Breast epithelium (tissue), 3 donors: Measurements from ENCODE around the gene PRAMEF25.
"Not testable (repeated sequence)": the region's sequence is repeated elsewhere in the genome, so short reads cannot be mapped to it uniquely, and the experiment has no call there.

Experiments used
- CTCF ChIP-seq, 3 donors: fragments of 450-650 bp; IDR thresholded peaks; one replicate each; pipeline ENCODE4 v1.5.1; 2016 to 2017; ENCODE audit warnings: antibody characterized with exemption in 3 of 3, mild to moderate bottlenecking in 3 of 3, moderate library complexity in 3 of 3
- POLR2A ChIP-seq: fragments of 450-650 bp; IDR thresholded peaks from one replicate; pipeline ENCODE4 v1.6.1; 2016; ENCODE audit warnings: antibody characterized with exemption, mild to moderate bottlenecking, moderate library complexity
- POLR2AphosphoS5 ChIP-seq, 3 donors: sonication (generic); formaldehyde crosslinking; IDR thresholded peaks; one replicate each; pipeline ENCODE4 v1.6.1; 2017; ENCODE audit warnings: antibody characterized with exemption in 3 of 3

GRCh38 chr1:13056475-13056874, 14.1 kb upstream of the PRAMEF25 start, which contains the start of gene PRAMEF27:
- TF ChIP-seq CTCF (IDR thresholded peaks at IDR 0.05); POLR2AphosphoS5 (IDR thresholded peaks at IDR 0.05); POLR2A: not testable (repeated sequence)
